Occipital lobe (tissue), 2 donors: ENCODE measurements around the gene ABCD1. TPM values are rescaled to one million over a fixed set of nuclear protein-coding genes. Genes with fewer than 3 reads are reported as not detected.

ENCODE experiments used
- DNase-seq: peaks from one replicate; lab custom pipeline; 2025; lab: John Stamatoyannopoulos, UW
- total RNA-seq: library from RNA; depleted of rRNA; stranded (reverse); fragments of >200 nt; gene quantifications from one replicate; pipeline ENCODE4 v1.2.3, GENCODE V29; 2014

Gene ABCD1
- total RNA-seq, 1 donor from 2014 or later, result 5.0 TPM

DNA sequence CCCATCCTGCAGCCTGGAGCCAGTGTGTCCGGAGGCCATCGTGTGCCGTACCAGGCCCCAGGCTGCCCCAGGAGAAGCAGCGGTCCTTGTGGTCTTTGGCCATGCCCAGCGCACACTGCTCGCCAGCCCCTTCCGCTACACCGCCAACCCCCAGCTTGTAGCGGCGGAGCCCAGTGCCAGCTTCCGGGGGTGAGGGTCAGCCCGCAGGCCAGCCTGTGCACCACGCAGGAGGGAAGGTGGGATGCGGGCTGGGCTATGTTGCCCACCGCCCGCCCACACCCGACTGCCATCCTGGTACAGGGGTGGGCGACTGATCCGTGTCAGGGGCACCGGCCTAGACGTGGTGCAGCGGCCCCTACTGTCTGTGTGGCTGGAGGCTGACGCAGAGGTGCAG, 48.6 kb downstream of the ABCD1 start:
- DNase-seq, result no peak

DNA sequence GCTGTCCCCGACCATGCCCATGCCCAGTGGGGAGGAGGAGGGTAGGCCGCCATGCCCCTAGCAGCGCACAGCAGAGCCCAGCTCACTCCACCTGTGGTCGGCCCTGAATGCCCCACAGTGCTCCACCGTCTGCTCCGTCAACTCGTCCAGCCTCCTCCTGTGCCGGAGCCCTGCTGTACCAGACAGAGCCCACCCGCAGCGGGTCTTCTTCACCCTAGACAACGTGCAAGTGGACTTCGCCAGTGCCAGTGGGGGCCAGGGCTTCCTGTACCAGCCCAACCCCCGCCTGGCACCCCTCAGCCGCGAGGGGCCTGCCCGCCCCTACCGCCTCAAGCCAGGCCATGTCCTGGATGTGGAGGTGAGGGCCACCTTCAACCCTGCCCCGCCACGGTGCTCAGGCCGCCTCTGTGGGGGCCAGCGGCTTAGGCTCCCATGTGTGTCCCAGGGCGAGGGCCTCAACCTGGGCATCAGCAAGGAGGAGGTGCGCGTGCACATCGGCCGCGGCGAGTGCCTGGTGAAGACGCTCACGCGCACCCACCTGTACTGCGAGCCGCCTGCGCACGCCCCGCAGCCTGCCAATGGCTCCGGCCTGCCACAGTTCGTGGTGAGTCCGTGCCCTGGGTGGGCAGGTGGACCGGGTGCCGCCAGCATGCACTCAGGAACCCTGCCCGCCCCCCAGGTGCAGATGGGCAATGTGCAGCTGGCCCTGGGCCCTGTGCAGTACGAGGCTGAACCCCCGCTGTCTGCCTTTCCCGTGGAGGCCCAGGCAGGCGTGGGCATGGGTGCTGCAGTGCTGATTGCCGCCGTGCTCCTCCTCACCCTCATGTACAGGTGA, 49.3 kb downstream of the ABCD1 start:
- no peak for DNase-seq

DNA sequence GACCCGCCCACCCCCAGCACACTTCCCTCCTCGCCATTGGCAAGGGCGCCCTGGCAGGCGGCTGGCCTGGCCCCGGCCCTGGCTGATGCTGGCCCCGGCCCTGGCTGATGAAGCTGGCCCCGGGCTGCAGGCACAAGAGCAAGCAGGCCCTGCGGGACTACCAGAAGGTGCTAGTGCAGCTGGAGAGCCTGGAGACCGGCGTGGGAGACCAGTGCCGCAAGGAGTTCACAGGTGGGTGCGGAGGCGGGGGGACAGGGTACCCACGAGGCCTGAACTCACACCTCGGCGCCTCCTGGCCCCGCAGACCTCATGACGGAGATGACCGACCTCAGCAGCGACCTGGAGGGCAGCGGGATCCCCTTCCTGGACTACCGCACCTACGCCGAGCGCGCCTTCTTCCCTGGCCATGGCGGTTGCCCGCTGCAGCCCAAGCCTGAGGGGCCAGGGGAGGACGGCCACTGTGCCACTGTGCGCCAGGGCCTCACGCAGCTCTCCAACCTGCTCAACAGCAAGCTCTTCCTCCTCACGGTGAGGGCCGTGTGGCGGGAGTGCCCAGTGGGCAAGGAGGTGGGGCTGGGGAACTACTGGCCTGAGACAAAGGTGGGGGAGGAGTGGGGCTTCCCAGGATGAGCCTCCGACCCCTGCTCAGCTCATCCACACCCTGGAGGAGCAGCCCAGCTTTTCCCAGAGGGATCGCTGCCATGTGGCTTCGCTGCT, 50.1 kb downstream of the ABCD1 start:
- DNase-seq, result no peak

DNA sequence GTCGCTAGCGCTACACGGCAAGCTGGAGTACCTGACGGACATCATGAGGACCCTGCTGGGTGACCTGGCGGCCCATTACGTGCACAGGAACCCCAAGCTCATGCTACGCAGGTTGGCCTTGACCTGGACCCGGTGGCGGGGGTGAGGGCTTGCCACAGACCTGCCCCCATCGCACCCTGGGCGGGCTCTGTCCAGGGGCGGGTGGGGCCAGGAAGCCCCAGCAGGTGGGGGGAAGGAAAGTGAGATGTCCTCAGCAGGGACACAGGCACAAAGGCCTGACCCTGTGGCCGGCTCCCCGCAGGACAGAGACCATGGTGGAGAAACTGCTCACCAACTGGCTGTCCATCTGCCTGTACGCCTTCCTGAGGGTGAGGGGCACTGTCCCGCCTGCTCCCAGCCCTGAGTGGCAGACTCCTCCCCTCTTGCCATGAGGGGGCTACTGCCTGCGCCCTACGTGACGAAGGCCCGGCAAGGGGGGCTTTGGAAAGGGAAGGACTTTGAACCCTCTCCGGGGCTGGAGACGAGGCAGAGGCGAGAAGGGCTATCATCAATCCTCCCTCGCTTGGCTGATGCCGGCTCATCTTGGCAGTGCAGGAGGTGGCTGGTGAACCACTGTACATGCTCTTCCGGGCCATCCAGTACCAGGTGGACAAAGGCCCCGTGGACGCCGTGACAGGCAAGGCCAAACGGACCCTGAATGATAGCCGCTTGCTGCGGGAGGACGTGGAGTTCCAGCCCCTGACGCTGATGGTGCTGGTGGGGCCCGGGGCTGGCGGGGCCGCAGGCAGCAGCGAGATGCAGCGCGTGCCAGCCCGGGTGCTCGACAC, 50.9 kb downstream of the ABCD1 start:
- no peak for DNase-seq

DNA sequence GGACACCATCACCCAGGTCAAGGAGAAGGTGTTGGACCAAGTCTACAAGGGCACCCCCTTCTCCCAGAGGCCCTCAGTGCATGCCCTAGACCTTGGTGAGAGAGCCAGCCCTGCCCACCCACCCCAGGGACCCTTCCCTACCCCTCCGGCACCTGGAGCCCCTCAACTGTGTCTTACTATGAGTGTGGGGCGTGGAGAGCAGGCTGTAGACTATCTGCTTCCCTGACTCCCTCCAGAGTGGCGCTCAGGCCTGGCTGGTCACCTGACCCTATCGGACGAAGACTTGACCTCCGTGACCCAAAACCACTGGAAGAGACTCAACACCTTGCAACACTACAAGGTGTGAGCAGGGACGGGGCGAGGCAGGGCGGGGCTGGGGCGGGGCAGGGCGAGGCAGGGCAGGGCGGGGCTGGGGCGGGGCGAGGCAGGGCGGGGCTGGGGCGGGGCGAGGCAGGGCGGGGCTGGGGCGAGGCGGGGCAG, 51.5 kb downstream of the ABCD1 start:
- no peak for DNase-seq

DNA sequence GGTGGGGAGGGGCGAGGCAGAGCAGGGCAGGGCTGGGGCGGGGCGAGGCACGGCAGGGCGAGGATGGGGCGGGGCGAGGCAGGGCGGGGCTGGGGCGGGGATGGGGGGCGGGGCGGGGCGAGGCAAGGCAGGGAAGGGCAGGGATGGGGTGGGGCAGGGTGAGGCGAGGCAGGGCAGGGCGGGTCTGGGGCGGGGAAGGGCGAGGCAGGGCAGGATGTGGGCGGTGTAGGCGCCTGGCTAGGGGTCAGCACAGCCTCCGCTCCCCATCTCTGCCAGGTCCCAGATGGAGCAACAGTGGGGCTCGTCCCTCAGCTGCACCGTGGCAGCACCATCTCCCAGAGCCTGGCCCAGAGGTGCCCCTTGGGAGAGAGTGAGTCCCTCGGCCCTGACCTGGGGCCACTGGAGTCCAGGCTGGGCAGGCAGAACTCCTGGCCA, 52.0 kb downstream of the ABCD1 start:
- DNase-seq, result no peak

DNA sequence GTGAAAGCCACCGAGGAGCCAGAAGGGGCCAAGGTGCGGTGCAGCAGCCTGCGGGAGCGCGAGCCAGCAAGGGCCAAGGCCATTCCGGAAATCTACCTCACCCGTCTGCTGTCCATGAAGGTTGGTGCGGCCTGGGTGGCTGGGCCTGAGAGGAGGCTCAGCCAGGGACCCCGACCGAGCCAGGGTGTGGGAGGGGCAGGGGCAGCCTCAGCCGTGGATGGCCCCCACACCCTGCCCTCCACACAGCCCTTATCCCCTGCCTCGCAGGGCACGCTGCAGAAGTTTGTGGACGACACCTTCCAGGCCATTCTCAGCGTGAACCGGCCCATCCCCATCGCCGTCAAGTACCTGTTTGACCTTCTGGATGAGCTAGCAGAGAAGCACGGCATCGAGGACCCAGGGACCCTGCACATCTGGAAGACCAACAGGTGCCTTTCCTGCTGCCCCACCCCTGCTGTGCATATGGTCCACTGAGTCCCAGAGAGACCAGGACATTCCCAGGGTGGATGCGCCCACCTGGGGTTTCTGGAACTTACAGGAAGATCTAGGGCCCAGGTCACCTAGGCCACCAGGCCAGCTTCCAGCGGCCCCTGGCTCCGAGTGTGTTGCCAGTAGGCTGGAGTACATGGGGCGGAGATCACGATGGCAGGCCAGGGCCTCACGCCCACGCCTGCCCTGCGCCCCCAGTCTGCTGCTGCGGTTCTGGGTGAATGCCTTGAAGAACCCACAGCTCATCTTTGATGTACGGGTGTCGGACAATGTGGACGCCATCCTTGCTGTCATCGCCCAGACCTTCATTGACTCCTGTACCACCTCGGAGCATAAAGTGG, 52.8 kb downstream of the ABCD1 start:
- no peak for DNase-seq

DNA sequence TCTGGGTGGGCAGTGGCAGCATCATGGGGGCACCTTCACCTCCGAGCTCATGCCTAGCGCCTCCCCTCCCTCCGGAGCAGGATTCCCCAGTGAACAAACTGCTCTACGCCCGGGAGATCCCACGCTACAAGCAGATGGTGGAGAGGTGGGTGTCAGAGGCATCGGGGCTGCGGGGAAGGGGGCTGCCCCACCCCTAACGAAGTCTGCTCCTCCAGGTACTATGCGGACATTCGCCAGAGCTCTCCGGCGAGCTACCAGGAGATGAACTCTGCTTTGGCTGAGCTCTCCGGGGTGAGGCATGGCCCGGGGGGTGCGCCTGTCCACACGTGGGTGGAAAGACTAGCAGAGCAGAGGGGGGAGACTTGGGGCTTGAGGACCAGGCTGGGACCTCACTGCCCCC, 53.5 kb downstream of the ABCD1 start:
- DNase-seq, result no peak

DNA sequence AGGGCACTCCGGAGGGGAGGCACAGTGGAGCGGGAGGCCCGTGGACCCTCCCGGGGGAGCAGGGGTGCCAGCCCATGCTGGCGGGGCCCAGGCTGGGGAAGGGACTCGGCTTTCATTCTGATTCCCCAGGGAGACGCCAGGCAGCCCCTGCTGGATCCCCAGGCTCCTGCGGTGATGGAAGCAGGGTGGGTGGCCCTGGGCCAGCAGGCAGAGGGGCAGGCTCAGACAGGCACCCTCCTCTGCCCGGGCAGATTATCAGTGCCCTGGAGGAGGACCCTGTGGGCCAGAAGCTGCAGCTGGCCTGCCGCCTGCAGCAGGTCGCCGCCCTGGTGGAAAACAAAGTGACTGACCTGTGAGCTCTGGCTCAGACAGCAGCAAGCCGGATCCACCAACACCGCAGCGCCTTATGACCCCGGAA, 54.0 kb downstream of the ABCD1 start:
- no peak for DNase-seq

DNA sequence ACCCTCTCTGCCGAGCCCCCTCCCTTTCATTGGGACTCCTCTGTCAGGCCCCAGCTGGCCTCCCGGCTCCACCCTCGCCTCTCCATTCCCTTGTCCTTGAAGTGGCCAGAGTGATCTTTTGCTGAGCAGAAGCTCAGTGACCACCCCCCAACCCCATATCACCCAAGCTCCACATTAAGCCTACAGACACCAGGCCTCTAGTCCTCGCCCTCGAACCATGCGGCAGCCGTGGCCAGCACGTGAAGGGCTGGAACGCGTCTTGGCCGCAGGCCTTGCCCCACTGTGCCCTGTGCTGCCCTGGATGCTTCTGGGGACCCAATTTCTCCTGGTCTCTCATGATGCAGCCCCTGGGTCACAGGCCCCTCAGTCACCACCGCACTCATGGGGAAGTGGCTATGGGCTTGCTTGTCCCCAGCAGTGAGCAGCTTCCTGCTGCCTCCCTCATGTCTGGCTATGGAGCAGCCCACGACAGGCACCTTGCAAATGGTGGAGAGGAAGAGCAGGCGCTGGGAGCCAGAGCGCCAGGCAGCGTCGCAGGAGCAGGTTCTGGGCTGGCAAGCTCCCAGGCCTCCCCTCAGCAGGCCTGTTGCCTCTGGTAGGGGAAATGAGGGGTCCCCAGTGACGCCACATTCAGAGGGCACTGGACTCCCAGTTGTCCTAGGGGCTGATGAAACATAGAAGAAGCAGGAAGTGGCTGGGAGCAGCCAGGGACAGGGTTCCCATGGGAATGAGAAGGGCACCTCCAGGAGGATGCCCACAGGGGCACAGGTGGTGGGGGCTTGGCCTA, 55.4 kb downstream of the ABCD1 start:
- no peak for DNase-seq

DNA sequence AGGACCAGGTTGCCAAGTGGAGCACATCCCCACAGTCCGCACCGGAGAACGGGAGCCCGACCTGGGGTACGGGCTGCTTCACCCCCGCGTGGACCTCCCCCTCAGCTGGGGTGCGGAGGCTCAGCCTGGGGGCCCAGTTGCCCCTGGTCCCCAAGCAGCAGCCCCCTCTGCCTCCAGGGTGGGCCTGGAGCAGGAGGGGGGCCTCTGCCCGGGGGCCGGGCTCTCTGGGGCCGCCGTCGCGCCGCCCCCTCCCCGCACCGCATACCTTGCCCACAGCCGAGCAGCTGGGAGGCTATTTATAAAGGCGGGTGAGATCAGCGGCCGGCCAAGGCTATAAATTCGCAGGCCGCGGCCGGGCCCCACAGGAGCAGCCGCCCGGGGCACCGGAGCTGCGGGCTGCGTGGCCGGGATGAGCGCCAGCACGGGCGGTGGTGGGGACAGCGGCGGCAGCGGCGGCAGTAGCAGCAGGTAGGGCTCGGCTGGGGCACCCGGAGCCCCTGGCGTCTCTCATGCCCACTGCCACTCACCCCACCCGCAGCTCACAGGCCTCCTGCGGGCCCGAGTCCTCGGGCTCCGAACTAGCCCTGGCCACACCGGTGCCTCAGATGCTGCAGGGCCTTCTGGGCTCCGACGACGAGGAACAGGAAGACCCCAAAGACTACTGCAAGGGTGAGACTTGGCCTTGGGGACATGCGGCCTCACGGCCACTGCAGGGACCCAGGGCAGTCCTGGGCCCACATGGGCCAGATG, 56.2 kb downstream of the ABCD1 start, which contains the start of gene SRPK3:
Gene SRPK3, plus strand, starts transcription at position 364 of the 750 bp plus-strand sequence. Its CDS starts 46 bp downstream, at position 410.
- no peak for DNase-seq

DNA sequence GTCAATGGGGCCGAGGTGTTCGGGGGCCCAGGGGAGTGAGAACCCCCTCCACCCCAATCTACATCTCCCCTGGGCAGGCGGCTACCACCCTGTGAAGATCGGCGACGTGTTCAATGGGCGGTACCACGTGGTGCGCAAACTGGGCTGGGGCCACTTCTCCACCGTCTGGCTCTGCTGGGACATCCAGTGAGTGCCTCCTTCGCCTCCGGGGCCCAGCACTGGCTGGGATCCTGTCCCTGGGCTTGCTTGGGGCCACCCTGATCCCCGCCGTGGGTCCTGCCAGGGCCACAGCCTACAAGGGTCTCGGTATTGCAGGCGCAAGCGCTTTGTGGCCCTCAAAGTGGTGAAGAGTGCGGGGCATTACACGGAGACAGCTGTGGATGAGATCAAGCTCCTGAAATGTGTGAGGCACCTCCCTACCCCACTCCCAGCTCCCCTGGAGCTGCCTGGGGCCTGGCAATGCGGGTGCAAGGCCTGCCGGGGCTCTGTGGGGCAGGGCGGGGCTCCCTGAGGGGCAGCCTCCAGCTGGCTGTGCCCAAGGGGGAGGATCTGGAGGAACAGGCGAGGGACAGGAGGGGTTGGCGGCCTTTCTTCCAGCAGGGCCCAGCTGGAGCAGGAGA, 56.9 kb downstream of the ABCD1 start:
- DNase-seq, result no peak

DNA sequence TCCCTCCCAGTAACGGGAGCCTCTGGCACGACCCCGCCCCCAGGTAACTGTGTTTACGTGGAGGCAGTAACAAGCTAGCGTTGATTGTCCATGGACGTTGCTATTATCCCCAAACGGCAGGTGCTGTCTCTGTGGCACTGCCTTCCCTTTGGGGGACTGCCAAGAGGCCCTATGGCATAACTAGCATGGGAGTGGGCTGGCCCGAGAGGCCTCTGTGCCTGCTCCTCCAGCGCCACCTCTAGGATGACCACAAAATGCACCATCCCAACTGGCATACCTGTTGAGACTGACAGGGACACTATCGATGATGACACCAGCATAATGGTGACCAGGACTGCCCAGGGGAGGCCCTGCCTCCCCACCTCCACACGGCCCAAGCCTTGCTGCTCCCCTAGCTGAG, 57.7 kb downstream of the ABCD1 start:
- DNase-seq, result no peak

DNA sequence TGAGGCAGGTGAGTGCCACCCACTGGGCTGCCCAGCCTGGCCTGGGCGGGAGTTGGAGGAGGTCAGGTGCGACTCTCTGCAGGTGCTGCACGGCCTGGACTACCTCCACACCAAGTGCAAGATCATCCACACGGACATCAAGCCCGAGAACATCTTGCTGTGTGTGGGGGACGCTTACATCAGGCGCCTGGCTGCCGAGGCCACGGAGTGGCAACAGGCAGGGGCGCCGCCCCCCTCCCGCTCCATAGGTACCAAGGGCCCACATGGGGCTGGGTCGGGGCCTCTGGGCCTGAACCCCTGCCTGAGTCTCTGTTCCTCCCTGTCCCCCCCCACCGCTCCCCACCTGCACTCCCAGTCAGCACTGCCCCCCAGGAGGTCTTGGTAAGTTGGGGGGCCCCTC, 58.2 kb downstream of the ABCD1 start:
- DNase-seq, result no peak

DNA sequence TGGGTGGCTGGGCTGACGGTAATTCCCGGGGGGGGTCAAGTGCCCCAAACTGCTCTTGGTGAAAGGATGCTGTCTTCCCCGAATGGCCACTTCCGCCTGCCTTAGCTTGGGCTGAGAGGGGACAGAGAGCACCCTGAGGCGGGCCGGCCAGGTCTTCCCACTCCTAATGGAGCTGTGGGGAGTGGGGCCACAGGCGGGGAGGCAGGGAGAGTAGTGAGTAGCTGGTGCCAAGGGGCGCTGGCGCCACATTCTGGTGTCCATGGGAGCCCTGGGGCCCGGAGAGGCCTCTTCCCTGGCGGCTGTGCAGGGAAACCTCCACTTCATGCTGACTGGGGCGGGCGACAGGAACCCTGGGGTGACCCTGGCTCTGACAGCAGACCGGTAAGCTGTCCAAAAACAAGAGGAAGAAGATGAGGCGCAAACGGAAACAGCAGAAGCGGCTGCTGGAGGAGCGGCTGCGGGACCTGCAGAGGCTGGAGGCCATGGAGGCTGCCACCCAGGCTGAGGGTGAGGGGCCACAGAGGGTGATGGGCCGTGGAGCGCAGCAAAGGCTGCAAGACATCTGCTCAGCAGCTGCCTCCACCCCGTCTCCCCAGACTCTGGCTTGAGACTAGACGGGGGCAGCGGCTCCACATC, 58.8 kb downstream of the ABCD1 start:
- no peak for DNase-seq

DNA sequence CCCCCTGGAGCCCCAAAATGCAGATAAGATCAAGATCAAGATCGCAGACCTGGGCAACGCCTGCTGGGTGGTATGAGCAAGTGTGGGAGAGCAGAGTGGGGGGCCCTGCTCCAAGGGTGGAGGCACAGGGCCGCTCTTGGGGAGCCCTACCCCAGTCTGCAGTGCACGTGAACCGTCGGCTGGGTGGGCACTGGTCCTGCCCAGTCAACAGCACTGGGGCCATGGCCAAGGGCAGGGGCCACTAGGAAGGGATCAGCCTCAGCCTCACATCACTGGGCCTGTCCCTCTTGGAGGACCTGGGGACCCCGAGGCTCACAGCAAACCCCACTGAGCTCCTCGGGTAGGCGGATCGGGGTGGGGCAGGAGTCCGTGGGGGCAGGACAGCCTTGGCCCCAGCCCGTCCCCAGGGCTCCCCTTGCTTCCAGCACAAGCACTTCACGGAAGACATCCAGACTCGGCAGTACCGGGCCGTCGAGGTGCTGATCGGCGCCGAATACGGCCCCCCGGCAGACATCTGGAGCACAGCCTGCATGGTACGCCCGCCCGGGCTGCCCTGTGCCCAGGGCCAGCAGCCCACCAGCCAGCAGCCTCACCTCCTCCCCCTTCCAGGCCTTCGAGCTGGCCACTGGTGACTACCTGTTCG, 59.8 kb downstream of the ABCD1 start:
- no peak for DNase-seq

DNA sequence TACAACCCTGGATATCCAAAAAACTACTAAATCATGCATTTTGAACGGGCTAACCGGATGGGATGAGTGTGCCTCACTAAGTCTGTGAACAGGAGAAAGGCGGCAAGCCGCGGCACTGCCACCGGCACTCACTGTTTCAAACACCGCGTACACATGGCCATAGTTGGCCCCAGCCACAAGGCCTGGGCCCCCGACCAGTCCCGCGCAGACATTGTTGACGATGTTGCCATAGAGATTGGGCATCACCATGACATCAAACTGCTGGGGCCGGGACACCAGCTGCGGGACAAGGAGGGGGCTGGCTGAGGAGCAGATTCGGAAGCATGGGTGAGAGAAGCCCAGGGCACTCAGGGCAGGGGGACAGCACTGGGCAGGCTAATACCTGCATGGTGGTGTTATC, 62.0 kb downstream of the ABCD1 start:
- DNase-seq, result no peak

DNA sequence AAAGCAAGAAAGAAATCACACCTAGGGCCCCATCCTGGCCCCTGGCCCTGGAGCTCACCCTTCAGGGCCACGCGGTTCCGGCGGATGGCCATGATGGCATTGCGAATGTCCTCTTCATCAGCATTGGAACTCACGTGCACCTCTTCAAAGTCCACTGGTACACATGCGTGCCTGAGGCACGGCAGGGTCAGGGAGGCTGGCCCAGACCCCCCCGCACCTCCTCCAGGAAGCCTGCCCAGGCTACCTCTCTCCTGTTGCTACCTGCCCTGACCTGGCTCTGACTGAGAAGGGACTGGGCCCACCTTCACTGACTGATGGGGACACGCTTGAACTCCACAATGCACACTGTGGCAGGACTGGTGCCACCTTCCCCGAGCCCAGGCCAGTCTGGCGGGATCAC, 65.0 kb downstream of the ABCD1 start:
- no peak for DNase-seq
